NCI-H748 (cell line): ENCODE measurements around the gene EXOSC7.

Experiments used
- DNase-seq: peaks from one replicate; lab custom pipeline; 2025; ENCODE audit not compliant: unreplicated experiment; lab: John Stamatoyannopoulos, UW

EXOSC7 gene

DNA sequence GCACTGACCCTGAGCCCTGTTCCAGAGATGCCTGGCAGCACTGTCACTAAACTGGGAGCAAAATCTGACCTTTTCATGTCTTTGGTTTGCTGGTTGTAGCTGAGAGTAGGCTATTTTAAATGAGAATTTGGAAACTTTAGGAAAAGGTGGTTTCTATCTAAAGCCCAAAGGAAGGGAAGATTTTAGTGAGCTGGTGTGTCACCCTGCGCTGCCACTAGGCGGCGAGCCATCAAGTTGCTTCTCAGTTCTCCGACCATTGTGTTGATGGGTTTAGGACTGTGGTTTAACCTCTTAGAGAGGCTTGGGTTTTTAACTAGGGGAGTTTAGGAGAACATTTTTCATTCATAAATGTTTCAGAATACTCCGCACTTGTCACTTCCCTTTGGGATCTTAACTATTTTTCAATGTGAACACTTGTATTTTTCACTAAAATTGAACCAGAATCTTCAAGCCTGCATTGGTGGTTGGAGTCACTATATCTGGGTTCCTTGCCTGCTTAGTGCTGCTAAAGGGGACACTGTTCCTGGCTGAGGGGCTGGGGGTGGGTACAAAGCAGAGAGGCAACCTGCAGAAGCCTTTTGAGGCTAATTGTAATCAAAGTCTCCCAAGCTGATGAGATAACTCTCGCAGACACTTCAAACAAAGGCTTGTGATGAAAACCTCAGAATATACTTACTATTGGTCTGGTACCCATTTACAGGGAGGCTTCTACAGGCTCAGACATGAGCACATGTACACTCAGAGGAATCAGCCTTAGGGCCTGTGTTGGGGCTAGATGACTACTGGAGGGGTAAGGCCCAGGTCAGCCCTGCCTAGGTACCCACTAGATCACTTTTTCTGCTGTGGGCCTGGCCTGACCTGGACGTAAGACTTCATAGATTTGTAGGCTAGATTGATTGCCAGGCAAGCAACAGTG lies 16.8 kb downstream of the EXOSC7 start:
- peak; percentile 6 for DNase-seq

DNA sequence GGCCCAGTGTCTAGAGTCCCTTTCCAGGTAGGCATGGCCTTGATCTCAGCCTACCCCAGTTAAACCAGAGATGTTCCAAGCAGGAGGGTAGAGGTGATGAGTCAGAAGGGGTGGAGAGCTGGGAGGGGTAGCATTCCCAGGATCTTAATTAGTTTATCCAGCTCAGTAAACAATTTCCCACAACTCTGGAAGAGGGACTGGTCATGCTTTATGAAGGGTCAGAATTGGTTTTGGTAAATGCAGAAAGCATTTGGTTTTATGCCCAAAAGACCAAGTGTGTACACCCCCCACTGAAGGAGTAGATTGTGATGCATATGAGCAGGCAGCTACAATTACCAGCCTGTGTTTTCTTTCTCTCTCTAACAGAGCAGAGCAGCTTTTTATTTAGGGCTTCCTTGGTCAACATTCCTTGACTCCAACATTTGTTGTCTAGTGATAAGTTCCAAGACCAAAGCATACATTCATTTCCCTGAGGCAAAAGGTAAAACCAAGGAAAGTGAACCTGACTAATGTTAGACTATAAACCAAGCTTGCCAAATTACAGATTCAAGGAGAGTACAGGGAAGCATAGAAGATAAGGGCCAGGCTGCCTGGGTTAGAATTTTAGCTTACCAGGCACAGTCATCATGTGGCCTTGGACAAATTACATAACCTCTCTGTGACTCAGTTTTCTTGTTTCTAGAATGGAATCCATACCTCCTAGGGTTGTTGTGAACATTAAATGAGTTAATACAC lies 17.6 kb downstream of the EXOSC7 start:
- no peak for DNase-seq

DNA sequence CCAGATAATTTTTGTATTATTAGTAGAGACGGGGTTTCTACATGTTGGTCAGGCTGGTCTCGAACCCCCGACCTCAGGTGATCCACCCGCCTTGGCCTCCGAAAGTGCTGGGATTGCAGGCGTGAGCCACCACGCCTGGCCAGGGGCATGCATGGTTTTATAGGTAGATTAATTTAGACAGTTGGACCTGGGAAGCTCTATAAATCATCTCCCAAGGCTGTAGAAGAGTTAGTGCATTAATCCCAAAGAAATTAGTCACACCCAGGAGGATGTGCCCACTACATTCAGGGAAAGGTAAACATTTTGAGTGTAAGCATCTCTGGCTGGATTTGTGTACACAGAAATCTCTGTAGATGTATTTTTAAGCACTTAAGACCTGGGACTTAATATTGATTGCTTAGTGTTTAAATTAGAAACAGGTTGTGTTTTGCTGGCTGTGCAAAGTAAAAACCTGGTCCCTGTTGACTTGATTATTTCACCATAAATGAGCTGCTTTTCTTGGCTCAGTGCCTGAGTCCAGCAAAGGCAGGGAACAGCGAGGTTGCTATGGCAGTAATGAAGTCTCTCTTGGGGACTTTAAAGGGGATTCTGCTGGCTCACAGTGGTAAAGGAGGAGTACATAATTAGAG lies 19.2 kb downstream of the EXOSC7 start:
- peak; percentile 88 for DNase-seq

DNA sequence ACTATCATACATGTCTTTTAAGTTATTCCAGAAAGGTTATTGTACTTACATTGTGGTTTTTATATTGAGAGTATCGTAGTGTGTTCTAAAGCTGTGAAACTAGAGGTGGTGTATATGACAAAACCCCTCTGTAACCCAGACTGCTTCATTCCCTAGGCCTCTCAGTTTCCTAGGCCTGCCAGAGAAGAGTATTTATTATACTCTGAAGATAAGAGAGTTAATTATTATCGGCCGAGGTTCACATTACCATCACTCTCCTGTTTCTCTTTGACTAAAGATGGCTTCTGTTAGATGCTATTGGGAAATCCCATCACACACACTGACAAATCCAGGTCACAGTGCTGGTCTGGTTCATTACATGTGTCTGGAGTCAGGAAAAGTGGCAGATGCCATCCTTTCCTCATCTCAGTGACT lies 20.5 kb downstream of the EXOSC7 start:
- no peak for DNase-seq

DNA sequence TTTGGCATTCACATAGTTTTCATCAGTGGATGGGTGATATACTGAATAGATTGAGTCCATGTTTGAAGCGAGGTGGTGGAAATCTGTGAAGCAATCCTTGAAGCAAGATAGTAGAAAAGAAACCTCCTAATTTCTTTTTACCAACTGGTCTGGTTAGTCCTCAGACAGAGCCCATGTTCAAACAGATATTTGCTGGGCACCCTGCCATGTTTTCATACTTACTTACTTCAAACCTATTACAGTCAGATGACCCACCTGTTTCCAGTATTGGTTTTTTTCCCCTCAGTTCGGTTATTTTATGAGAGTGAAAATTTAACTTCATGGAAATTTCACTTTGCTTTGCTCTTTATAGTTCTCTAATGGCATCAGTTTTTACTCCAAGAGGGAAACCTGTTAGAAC lies 23.7 kb downstream of the EXOSC7 start:
- no peak for DNase-seq

DNA sequence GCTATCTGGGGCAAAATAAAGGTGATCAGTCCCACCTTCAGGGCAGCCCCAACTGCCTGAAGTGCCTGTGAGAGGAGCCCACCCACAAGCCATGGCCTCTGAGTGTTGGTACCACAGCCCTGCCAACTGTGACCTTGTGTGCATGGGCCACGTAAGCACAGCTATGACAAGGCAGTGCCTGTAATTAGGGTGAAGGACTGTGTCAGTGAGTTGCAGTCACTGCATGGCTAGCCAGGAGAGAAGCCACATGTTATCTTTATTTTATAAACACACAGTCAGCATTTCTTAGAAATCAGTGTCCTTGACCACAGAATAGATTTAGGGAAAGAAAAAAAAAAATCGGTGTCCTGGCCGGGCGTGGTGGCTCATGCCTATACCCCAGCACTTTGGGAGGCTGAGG lies 24.8 kb downstream of the EXOSC7 start:
- DNase-seq, result no peak

DNA sequence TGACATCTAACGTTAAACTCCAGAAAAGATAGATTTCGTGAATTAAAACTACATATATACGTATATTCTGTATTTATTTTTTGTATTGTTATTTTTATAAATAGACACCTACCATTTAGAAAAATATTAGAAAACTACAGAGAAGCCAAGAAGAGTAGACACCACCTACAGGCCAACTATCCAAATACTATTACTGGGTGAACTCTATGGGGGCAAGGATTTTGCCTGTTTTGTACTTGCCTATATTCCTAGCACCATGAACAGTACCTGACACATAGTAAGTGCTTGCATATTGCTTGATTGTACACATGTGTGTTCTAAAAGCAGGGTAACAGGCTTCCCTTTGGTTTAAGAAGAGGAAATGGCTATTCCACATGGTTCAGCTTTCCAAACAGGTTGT lies 25.7 kb downstream of the EXOSC7 start:
- DNase-seq, result no peak

DNA sequence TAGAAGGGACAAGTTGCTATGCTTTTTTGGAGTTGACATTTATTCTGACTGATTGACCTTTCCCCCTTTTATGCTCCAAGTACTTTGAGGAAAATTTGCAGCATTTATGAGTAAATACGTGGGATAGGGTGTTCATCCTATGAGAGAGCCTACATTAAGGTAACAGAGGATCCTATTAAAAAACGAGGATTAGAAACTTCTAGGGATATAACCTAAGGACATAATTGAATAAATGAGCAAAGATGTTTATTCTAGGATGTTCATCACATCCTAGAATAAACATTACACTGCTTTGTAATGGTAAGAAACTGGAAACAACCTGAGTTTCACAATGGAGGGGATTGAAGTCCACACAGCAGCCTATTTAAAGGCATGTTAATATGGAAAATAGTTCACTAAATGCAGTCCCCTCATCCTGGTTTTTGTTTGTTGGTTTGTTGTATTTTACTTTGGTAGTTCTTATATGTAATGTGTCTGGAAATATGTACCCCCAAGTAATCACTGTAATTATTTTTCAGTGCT lies 26.2 kb downstream of the EXOSC7 start:
- no peak for DNase-seq

DNA sequence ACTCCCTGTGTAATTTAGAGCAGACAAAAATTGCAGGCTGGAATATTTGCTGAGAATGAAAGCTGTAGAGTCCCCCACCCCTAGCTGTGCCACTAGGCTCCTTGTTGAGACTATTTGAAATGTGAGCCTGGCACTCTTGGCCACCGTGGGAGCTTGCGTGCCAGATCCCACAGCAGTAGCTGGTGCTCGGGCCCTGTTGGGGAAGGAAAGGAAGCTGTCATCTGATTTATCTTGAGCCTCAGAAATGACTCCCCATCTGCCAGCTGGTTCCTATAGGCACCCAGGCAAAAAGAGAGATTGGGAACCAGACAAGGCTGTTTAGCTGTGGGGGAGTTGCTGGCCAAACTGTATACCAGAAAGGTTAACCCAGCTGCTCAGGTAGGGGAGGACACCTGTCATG lies 26.7 kb downstream of the EXOSC7 start:
- DNase-seq, result no peak

DNA sequence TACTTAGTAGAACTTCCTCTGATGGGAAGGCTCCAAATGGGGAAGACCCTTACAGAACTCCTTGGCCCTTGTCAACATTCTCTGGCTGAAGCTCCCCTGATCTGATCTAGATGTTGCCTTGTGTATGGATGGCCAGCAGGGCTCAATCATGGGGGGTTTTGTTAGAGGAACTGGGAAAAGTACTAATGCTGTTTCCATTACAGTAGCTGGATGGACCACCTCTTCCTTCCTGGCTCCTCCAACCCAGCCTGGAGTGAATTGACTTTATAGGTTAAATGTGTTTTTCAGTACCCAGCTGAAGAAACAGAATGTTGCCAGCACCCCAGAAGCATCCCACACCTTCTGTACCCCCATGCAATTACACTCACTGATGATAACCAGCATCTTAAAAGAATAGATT lies 27.4 kb downstream of the EXOSC7 start:
- no peak for DNase-seq

DNA sequence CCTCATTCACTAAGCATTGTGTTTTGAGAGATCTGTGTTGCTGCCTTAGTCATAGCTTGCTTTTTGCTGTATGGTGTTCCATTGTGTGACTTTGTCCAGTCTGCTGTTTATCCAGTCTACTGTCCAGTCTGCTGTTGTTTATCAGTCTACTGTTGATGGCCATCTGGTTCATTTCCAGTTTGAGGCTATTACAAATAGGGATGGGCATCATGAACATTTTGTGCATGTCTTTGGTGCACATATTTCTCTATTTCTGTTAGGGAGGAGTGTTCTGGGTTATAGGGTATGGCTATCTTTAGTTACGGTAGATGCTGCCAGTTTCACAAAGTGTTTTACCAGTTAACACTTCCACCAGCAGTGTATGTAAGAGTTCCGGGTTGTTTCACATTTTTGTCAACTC lies 27.8 kb downstream of the EXOSC7 start:
- DNase-seq, result no peak

DNA sequence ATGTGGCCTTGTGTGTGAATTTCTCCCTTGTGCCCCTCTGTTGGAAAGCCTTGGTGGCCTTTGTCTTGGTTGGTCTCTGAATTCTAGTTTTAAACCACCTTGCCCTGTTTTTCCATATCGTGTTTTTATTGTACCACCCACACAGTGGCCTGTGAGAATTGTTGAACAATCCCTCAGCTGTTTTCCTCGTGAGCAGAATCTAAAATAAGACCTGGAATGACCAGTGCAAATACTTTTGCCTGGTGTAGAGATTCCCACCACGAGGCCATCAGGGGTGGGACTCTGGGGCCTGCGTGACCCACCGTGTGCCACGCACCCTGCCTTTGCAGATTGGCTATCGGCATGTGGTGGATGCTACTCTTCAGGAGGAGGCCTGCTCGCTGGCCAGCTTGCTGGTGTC lies 31.0 kb downstream of the EXOSC7 start:
- DNase-seq, result no peak

DNA sequence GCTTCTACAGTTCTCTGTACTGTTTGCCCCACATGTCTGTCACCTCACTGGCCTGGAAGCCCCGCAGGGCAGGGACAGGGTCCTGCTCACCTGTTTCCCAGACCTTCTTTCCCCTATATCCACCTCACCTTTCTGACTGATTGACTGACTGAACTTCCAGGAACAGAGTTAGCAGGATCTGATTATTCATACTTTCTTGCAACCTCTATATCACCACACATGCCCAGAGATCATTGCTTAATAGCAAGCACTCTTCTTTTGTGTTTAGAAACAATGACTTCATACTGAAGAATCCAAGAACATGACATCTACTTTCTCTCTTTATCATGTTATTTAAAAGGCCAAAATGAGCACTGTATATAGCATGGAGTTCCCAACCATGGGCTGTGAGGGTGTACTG lies 32.1 kb downstream of the EXOSC7 start:
- no peak for DNase-seq

DNA sequence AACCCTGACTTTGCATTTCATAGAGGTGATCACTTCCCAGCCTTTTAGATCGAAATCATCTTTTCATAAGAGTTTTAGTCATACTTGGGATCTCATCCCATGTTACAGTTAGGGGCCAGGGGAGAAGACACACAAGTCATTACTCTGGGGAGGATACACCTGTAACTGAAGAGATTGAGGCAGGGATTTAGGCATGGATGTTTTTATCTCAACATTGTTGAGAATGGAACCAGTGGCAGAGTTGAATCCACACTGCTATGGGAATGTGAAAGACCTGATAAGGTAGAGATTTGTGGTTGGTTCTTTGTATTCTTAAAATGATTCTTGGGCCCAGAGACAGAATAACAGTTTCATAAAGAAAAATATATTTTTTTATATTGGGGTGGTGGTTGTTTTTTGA lies 33.8 kb downstream of the EXOSC7 start:
- no peak for DNase-seq

DNA sequence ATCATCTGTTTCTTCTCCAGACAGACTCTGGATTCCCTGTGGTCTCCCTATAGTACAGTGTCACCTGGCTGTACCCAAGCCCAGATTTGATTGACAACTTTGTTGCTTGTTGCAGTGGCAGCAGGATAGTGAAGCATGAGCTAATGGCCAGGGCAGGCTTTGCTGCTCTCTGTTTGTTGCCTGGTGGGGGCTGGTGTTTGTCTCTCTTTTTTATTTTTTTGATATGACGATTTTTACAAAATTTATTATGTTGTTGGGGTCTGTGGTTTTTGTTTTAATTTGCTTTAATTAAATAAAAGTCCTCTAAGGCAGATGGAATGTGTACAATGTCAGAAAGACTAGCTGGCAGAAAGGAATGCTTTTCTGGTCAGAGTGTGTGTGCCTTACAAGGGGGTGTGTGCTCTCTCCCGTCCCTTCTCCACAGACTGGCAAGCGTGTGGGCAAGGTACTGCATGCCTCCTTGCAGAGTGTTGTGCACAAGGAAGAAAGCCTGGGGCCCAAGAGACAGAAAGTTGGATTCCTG lies 34.8 kb downstream of the EXOSC7 start:
- DNase-seq, result no peak

DNA sequence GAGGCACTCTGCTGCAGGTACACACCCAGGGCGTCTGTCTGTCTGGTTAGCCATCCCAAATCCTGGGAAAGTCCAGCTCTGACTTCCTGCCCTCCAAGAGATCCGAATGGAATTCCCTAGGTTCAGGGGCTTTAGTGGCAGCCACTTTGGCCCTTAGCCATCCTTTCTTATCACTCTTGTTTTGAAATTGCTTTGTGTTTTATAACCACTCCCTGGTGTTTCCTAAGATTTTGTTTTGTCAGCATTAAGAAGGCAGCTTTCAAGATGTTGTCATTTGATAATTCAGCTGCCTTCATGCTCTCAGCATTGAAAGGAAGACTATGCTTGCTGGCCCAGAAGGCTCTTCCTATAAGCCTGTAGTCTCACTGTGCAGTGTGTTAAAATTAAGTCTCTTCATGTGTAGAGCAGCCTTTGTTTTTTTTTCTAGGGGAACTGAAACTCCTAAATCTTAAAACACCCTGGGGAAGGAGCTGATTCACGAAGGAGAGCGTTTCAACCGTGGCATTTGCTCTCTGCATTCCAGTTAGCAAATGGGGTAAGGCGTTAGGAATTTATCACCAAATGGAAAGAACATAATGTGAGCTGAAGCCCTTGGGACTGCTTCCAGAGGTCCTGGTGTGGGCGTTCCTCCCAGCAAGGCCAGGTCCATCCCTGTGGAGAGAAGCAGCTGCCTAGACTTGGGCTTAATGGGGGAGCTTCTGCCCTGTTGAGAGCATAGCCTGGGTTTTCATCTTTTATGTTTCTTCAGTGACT lies 35.9 kb downstream of the EXOSC7 start:
- no peak for DNase-seq

DNA sequence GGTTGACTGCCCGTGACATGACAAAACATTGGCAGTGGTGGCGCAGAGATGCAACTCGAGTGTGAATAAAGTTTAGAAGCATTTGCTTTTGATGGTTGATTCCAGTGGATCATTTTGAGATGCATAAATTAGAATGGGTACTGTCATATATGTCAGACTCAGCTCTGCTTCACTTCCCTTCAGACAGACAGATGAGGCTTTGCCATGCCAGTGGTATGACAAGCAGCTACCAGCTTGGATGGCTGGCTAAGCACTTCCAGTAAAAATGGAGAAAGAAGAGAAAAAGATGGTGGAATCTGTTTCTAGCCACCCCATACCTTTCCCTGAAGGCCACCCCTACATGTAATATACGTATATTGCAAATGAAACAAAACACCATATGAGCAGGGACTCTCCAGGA lies 36.5 kb downstream of the EXOSC7 start:
- DNase-seq, result no peak

DNA sequence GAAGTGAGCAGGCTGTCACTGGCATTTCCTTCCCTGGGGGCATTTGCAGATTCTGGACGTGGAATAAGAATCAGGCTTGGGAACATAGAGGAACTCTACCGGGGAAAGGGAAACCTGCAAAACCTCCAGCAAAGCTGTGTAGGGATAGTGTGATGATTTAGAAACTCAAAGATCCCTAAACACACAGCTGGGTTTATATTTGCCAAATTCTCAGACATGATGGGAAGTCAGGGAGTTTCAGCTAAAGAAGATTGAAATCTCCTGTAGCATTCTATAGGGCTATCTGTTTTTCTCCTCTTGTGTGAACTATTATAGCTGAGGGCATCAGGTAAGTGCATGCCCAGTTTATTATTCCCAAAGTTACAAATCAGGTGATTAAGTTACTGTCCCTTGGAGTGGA lies 40.9 kb downstream of the EXOSC7 start:
- no peak for DNase-seq

DNA sequence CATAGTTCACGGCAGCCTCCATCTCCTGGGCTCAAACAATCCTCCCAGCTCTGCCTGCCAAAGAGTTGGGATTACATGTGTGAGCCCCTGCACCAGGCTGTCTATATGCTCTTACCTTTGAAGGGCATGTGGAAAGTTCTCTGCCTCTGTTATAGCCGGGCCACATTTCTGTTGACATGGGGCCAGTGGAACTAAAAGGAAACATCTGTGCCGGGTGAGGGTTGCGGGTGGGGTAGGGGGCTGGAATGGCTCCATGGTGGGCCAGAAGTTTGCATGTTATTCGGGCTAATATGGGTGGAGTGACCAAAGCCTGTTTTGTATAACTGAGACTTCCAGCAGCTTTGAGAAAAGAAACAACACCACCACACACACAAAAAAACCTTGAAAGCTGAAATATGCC lies 41.8 kb downstream of the EXOSC7 start:
- no peak for DNase-seq

DNA sequence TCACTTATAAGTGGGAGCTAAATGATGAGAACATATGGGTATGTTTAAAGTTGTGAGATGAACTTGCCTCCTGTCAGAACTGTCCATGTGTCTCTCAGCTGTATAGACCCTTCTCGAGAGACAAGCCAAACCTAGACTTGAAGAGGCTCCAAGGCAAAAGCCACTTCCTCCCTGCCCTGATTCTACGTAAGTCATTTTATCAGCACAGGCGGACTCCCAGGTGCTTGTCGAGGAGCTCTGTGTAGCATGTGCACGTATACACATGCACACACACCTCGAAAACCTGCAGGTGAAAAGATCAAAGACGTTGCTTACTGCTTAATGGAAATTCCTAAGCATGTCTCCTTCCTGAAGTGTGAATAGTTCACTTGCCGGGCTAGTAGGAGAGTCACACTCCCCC lies 44.5 kb downstream of the EXOSC7 start:
- no peak for DNase-seq
